Lung (tissue), 12 donors: ENCODE measurements around the gene CPE. TPM values are rescaled to one million over a fixed set of nuclear protein-coding genes. Genes with fewer than 3 reads are reported as not detected.

ENCODE experiments used
- ATAC-seq: fragments of 200-7000 bp; cut with Tn5 transposase; one replicate; pipeline ENCODE4 v1.9.1; 2020; ENCODE audit warnings: moderate number of reproducible peaks; ENCODE audit not compliant: insufficient read depth, low FRiP score
- DNase-seq, 3 donors: peaks; one replicate each; pipeline ENCODE4 v3.0.0-alpha.2; 2013 to 2017
- H3K27ac ChIP-seq, 2 donors: one replicate each; pipeline ENCODE4 v1.5.1; 2013; ENCODE audit warnings: mild to moderate bottlenecking in 2 of 2, moderate library complexity in 2 of 2, control low read depth in 1 of 2, inconsistent platforms in 1 of 2, low read depth in 1 of 2, low read length in 1 of 2
- H3K27me3 ChIP-seq, 3 donors: one replicate each; pipeline ENCODE4 v1.5.1; 2013; ENCODE audit warnings: low read length in 2 of 3; ENCODE audit not compliant: control insufficient read depth in 3 of 3, insufficient read depth in 3 of 3
- H3K36me3 ChIP-seq, 4 donors: one replicate each; pipeline ENCODE4 v1.5.1; 2013; ENCODE audit warnings: low read length in 4 of 4, mild to moderate bottlenecking in 1 of 4, moderate library complexity in 1 of 4; ENCODE audit not compliant: control insufficient read depth in 4 of 4, insufficient read depth in 4 of 4
- H3K4me1 ChIP-seq, 5 donors: one replicate each; pipeline ENCODE4 v1.5.1; 2013; ENCODE audit warnings: low read length in 5 of 5, mild to moderate bottlenecking in 2 of 5, moderate library complexity in 1 of 5; ENCODE audit not compliant: control insufficient read depth in 5 of 5, insufficient read depth in 5 of 5
- H3K4me3 ChIP-seq: one replicate; pipeline ENCODE4 v1.5.1; 2013; ENCODE audit warnings: mild to moderate bottlenecking, control low read depth, moderate library complexity
- H3K9ac ChIP-seq, 2 donors: one replicate each; pipeline ENCODE4 v1.5.1; 2013; ENCODE audit warnings: low read length in 2 of 2, control low read depth in 1 of 2; ENCODE audit not compliant: insufficient read depth in 1 of 2
- H3K9me3 ChIP-seq, 4 donors: one replicate each; pipeline ENCODE4 v1.5.1; 2013; ENCODE audit warnings: low read length in 3 of 4, mild to moderate bottlenecking in 1 of 4, moderate library complexity in 1 of 4; ENCODE audit not compliant: control insufficient read depth in 4 of 4, insufficient read depth in 3 of 4
- WGBS, 2 donors: extraction: QIAGEN DNeasy Blood & Tissue Kit; methylation state at CpG; one replicate each; pipeline ENCODE4 v1.1.7; 2013; 5-methylcytosine and 5-hydroxymethylcytosine counted together
- polyA plus RNA-seq, 2 donors: library from polyadenylated mRNA; stranded (reverse); fragments of 200-250 nt; gene quantifications; one replicate each; pipeline ENCODE4 v1.2.1, GENCODE V29; 2013
- total RNA-seq, 2 donors: library from RNA; depleted of rRNA in 1 of 2; stranded (reverse); fragments of >200 nt in 1 of 2; gene quantifications; one replicate each; pipeline ENCODE4 v1.2.1, GENCODE V29; 2014 to 2021
- TF ChIP-seq, protein P1 (sequence below): IDR thresholded peaks from 2 replicates; pipeline ENCODE4 v1.5.1; 2012; ENCODE audit warnings: mild to moderate bottlenecking; ENCODE audit errors: control extremely low read depth, extremely low read depth
- donor health status: control.
- donor health status: control.
- donor health status: Bipolar disorder and iron deficiency.
- donor health status: healthy.
- donor health status: DM: yes; HTN: yes; CAD: no.

Gene CPE
- total and polyA plus RNA-seq, 4 donors = 6.6 to 135 (median 14.3) TPM

- 42 to 53% methylated on average over 5 of the region's 5 CpGs for WGBS, 2 donors
- no peak for ATAC-seq
Measured at GRCh38 chr4:165512424-165512823, 133.6 kb downstream of the CPE start.

DNA sequence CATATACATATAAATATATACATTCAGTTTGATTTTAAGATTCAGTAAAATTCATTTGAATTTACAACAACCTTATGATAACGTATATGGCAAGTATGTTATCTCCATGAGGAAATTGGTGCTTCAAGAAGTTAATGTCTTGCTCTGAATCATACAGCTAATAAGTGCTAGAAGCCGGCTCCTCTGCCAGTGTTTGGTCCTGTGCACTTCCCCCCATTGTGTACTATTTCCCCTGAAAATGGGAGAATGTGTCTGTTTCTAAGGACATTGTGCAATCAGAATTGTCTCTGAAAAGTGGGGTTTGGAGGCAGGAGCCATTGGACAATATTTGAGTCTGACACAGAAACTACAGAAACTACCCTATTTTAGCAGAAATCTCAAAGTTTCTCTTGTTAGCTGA lies 135.9 kb downstream of the CPE start:
- DNase-seq (peak in 1 of 3 donors; percentile 6), ATAC-seq (no peak)
- Histone ChIP-seq H3K9ac (no peak overlapping the region), H3K36me3 (no peaks in the 10 kb centered on the region), H3K4me1 (peaks cover 0 to 10% (median 3%) of the 10 kb centered on the region in 5 donors), H3K27ac (no peak overlapping the region), H3K4me3 (no peak overlapping the region), H3K9me3 (no peaks in the 10 kb centered on the region), H3K27me3 (no peaks in the 10 kb centered on the region)
- TF ChIP-seq, protein P1, sequence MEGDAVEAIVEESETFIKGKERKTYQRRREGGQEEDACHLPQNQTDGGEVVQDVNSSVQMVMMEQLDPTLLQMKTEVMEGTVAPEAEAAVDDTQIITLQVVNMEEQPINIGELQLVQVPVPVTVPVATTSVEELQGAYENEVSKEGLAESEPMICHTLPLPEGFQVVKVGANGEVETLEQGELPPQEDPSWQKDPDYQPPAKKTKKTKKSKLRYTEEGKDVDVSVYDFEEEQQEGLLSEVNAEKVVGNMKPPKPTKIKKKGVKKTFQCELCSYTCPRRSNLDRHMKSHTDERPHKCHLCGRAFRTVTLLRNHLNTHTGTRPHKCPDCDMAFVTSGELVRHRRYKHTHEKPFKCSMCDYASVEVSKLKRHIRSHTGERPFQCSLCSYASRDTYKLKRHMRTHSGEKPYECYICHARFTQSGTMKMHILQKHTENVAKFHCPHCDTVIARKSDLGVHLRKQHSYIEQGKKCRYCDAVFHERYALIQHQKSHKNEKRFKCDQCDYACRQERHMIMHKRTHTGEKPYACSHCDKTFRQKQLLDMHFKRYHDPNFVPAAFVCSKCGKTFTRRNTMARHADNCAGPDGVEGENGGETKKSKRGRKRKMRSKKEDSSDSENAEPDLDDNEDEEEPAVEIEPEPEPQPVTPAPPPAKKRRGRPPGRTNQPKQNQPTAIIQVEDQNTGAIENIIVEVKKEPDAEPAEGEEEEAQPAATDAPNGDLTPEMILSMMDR = no peak
- WGBS, 2 donors = 66 to 81% methylated on average over 2 of the region's 2 CpGs

More at GRCh38 chr4:165512424-165512823, 133.6 kb downstream of the CPE start:
- Histone ChIP-seq H3K27ac (no peak overlapping the region), H3K4me3 (no peak overlapping the region), H3K36me3 (no peaks in the 10 kb centered on the region), H3K9me3 (no peaks in the 10 kb centered on the region), H3K27me3 (no peaks in the 10 kb centered on the region), H3K9ac (no peak overlapping the region), H3K4me1 (peaks cover 0 to 11% (median 3%) of the 10 kb centered on the region in 5 donors)
- peak; percentile 23 to 76 (median 49) for DNase-seq
- TF ChIP-seq, protein P1 = no peak

- Histone ChIP-seq H3K27me3 (no peaks in the 10 kb centered on the region), H3K36me3 (no peaks in the 10 kb centered on the region), H3K9ac (no peak overlapping the region), H3K4me1 (peaks cover 0 to 10% (median 3%) of the 10 kb centered on the region in 5 donors), H3K27ac (no peak overlapping the region), H3K4me3 (no peak overlapping the region), H3K9me3 (no peaks in the 10 kb centered on the region)
- DNase-seq (no peak), ATAC-seq (no peak)
- WGBS, 2 donors = 83 to 96% methylated on average over 2 of the region's 2 CpGs
- TF ChIP-seq, protein P1 = no peak
Measured at GRCh38 chr4:165515201-165515600, 136.4 kb downstream of the CPE start.

- Histone ChIP-seq H3K27ac (no peak overlapping the region), H3K9ac (no peak overlapping the region), H3K36me3 (no peaks in the 10 kb centered on the region), H3K9me3 (no peaks in the 10 kb centered on the region), H3K27me3 (no peaks in the 10 kb centered on the region), H3K4me3 (no peak overlapping the region), H3K4me1 (peaks cover 0 to 10% (median 3%) of the 10 kb centered on the region in 5 donors)
- DNase-seq = no peak
- 74 to 83% methylated on average over 6 of the region's 6 CpGs for WGBS, 2 donors
- TF ChIP-seq, protein P1 = no peak
- no peak for ATAC-seq
Measured at GRCh38 chr4:165516281-165516833, 137.5 kb downstream of the CPE start.
